GM12878 (cell line): ENCODE measurements around the gene TENT5A. TPM values are rescaled to one million over a fixed set of nuclear protein-coding genes. Genes with fewer than 3 reads are reported as not detected.

Experiments used
- ATAC-seq: fragments of 200-7000 bp; cut with Tn5 transposase; 3 replicates; pipeline ENCODE4 v1.9.1; 2020; ENCODE audit warnings: mild to moderate bottlenecking, moderate library complexity
- BruUV-seq: library from RNA; stranded (reverse); fragments of 400-500 nt; replicated peaks from 2 replicates; lab custom pipeline; 2021; lab: Mats Ljungman, UMichigan
- CTCF ChIA-PET: fragments of 300-600 bp; sonication (Branson Sonifier 250); formaldehyde crosslinking; extraction: SDS; loops from one replicate; lab custom pipeline; 2021; ENCODE audit warnings: inconsistent platforms; lab: Yijun Ruan, JAX
- POLR2A ChIA-PET: fragments of 350-600 bp; formaldehyde crosslinking; extraction: SDS; loops from one replicate; lab custom pipeline; 2021; ENCODE audit warnings: inconsistent platforms; lab: Charles Lee
- RAD21 ChIA-PET: fragments of 300-600 bp; sonication (Branson Sonifier 250); formaldehyde crosslinking; loops from one replicate; lab custom pipeline; 2023; ENCODE audit warnings: antibody characterized with exemption; ENCODE audit not compliant: unreplicated experiment; lab: Charles Lee
- SMC1A ChIA-PET: fragments of 300-600 bp; sonication (Branson Sonifier 250); formaldehyde crosslinking; loops from one replicate; lab custom pipeline; 2023; ENCODE audit not compliant: unreplicated experiment, uncharacterized antibody; lab: Charles Lee
- DNase-seq: peaks from one replicate; pipeline ENCODE4 v3.0.0-alpha.2; 2011; ENCODE audit warnings: low read depth, low spot score
- FAIRE-seq: peaks from 3 replicates; lab custom pipeline; 2011; peaks lifted over from hg19 to GRCh38; lab: Jason Lieb, UNC
- H2AFZ ChIP-seq: 2 replicates; pipeline ENCODE4 v1.6.0; 2011; ENCODE audit warnings: low read depth, low read length, control low read depth; ENCODE audit not compliant: control insufficient read depth
- H3K27ac ChIP-seq: 2 replicates; pipeline ENCODE4 v1.5.1; 2011; ENCODE audit warnings: control low read depth; ENCODE audit not compliant: control insufficient read depth, insufficient read depth
- H3K27me3 ChIP-seq, 2 experiments: replicated peaks in 1 of 2; 2 replicates each; pipeline versions ENCODE4 v1.6.0 to v1.6.1; 2011; ENCODE audit warnings: low read length in 1 of 2; ENCODE audit not compliant: control insufficient read depth in 2 of 2, insufficient read depth in 2 of 2
- H3K36me3 ChIP-seq, 2 experiments: 2 replicates each; pipeline ENCODE4 v1.5.1; 2011; ENCODE audit warnings: low read length in 1 of 2; ENCODE audit not compliant: control insufficient read depth in 2 of 2, insufficient read depth in 2 of 2
- H3K4me1 ChIP-seq: 2 replicates; pipeline ENCODE4 v1.6.1; 2011; ENCODE audit warnings: mild to moderate bottlenecking, low read length, moderate library complexity, mixed read lengths; ENCODE audit not compliant: control insufficient read depth, insufficient read depth
- H3K4me2 ChIP-seq: 2 replicates; pipeline ENCODE4 v1.6.0; 2011; ENCODE audit warnings: control low read depth; ENCODE audit not compliant: control insufficient read depth, insufficient read depth
- H3K4me3 ChIP-seq: fragments of 200-600 bp; sonication (generic); 2 replicates; pipeline ENCODE4 v1.5.1; 2016
- H3K79me2 ChIP-seq: 2 replicates; pipeline ENCODE4 v1.6.0; 2011; ENCODE audit warnings: low read length; ENCODE audit not compliant: control insufficient read depth, insufficient read depth
- H3K9ac ChIP-seq: 2 replicates; pipeline ENCODE4 v1.8.0; 2011; ENCODE audit warnings: low read length, control low read depth, mixed read lengths; ENCODE audit not compliant: control insufficient read depth, insufficient read depth
- H3K9me3 ChIP-seq: replicated peaks from 3 replicates; pipeline ENCODE4 v1.5.1; 2011; ENCODE audit warnings: mild to moderate bottlenecking, low read length; ENCODE audit not compliant: control insufficient read depth, insufficient read depth
- H4K20me1 ChIP-seq: 2 replicates; pipeline ENCODE4 v1.6.0; 2011; ENCODE audit not compliant: control insufficient read depth, insufficient read depth
- ATF7 ChIP-seq: fragments of 450-650 bp; IDR thresholded peaks from 2 replicates; pipeline ENCODE4 v1.6.1; 2016; ENCODE audit warnings: low read depth, mild to moderate bottlenecking
- CREB1 ChIP-seq: IDR thresholded peaks from 2 replicates; pipeline ENCODE4 v1.6.1; 2012; ENCODE audit warnings: low read depth, mild to moderate bottlenecking, inconsistent platforms
- ESRRA ChIP-seq: IDR thresholded peaks from 2 replicates; pipeline ENCODE4 v1.6.1; 2012; ENCODE audit warnings: mild to moderate bottlenecking, low read length, improper control_type of control experiment
- ETV6 ChIP-seq, 2 experiments: fragments of 450-650 bp in 1 of 2; IDR thresholded peaks in 1 of 2; conservative IDR thresholded peaks in 1 of 2; 2 replicates each; pipeline ENCODE4 v1.6.1; 2014; ENCODE audit warnings: antibody characterized with exemption in 1 of 2, borderline replicate concordance in 1 of 2, low read depth in 1 of 2, mild to moderate bottlenecking in 1 of 2, moderate library complexity in 1 of 2
- GATAD2B ChIP-seq: fragments of 450-650 bp; conservative IDR thresholded peaks from 2 replicates; pipeline ENCODE4 v1.6.1; 2017; ENCODE audit warnings: low read depth, mild to moderate bottlenecking, moderate library complexity
- MEF2A ChIP-seq: IDR thresholded peaks from 2 replicates; pipeline ENCODE4 v1.6.1; 2011; ENCODE audit warnings: low read depth, mild to moderate bottlenecking, low read length, moderate library complexity; ENCODE audit not compliant: insufficient read depth
- MYC ChIP-seq: IDR thresholded peaks from 2 replicates; pipeline ENCODE4 v1.6.1; 2011; ENCODE audit warnings: mild to moderate bottlenecking, low read length, moderate library complexity, inconsistent platforms; ENCODE audit not compliant: insufficient read depth, insufficient replicate concordance, insufficient read length, severe bottlenecking
- RAD21 ChIP-seq: IDR thresholded peaks from 2 replicates; pipeline ENCODE4 v1.6.1; 2011; ENCODE audit warnings: mild to moderate bottlenecking, low read depth, low read length, moderate library complexity; ENCODE audit not compliant: insufficient read depth
- ZNF207 ChIP-seq: fragments of 450-650 bp; IDR thresholded peaks from 2 replicates; pipeline ENCODE4 v1.6.1; 2014; ENCODE audit warnings: antibody characterized with exemption, mild to moderate bottlenecking, borderline replicate concordance
- WGBS: methylation state at CpG from one replicate; pipeline ENCODE4 v1.1.6; 2016; ENCODE audit warnings: low lambda C conversion rate; ENCODE audit not compliant: insufficient replicate concordance, insufficient coverage; ENCODE audit errors: missing lambda C conversion rate; 5-methylcytosine and 5-hydroxymethylcytosine counted together
- in situ Hi-C: fragments of 300-500 bp; cut with MboI; formaldehyde crosslinking; loops from 9 replicates; pipeline ENCODE4 v1.14.3; 2018; ENCODE audit warnings: mixed read lengths
- intact Hi-C: fragments of 100-400 bp; cut with micrococcal nuclease; formaldehyde crosslinking; loops from one replicate; pipeline ENCODE4 v1.14.2; 2022; ENCODE audit not compliant: unreplicated experiment
- polyA plus RNA-seq, 11 experiments: library from polyadenylated mRNA; depleted of rRNA in 4 of 11; unstranded in 6 of 11; stranded (reverse) in 5 of 11; fragments of >200 nt; fragmentation: Nextera tagmentation in 4 of 11; fragmentation: Illumina TruSeq in 1 of 11; extraction: Ambion mirVana in 4 of 11; extraction: Trizol in 1 of 11; gene quantifications; 1 replicate in 1 of 11; 2 replicates in 10 of 11; pipeline versions ENCODE4 v1.2.1 to v1.2.3, GENCODE V29; 2011 to 2016; ENCODE audit warnings: inconsistent platforms in 2 of 11, missing spikeins in 2 of 11, low read depth in 1 of 11
- total RNA-seq, 4 experiments: library from RNA; depleted of rRNA in 3 of 4; stranded (reverse); fragments of >200 nt in 3 of 4; fragmentation: Illumina TruSeq in 1 of 4; extraction: Trizol in 1 of 4; gene quantifications; 2 replicates each; pipeline versions ENCODE4 v1.2.1 to v1.2.3, GENCODE V29; 2013 to 2021
- TF ChIP-seq, protein P1 (sequence below): IDR thresholded peaks from 2 replicates; pipeline ENCODE4 v1.6.1; 2012; ENCODE audit warnings: improper control_type of control experiment, low read depth, low read length; ENCODE audit not compliant: insufficient replicate concordance
- TF ChIP-seq, protein P2 (sequence below): IDR thresholded peaks from 2 replicates; pipeline ENCODE4 v1.6.1; 2011; ENCODE audit warnings: low read depth, mild to moderate bottlenecking, low read length, moderate library complexity, borderline replicate concordance; ENCODE audit errors: extremely low read depth
- TF ChIP-seq, protein P3 (sequence below): fragments of 450-650 bp; IDR thresholded peaks from 2 replicates; pipeline ENCODE4 v1.6.1; 2017; ENCODE audit warnings: borderline replicate concordance
- TF ChIP-seq, protein P4 (sequence below): fragments of 450-650 bp; IDR thresholded peaks from 2 replicates; pipeline ENCODE4 v1.6.1; 2017; ENCODE audit warnings: low read depth, mild to moderate bottlenecking, moderate library complexity

TENT5A gene
- total and polyA plus RNA-seq, 10 of the 15 experiments (the other 5 are each of a cell fraction or from before 2014, with no cell fraction given): 0.25 to 9.6 (median 0.48) TPM

DNA sequence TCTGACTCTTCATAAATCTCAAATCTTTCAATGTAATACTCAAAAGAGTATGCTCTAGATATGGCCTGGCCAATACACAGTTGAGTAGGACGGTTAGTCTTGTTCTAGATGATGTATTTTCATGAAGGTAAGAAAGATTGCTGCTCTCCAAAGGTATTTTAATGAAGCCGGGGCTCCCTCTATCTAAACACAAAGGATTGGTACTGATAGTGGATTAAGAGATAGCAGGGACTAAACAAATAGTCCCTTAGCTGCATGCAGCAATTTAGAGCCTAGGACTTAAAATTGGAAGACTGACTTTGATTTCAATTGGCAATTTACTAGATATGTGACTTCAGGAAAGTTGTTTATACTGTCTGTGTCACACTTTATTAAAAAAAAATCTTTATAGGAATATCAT is 31.4 kb upstream of the TENT5A start:
- TF ChIP-seq, protein P1, sequence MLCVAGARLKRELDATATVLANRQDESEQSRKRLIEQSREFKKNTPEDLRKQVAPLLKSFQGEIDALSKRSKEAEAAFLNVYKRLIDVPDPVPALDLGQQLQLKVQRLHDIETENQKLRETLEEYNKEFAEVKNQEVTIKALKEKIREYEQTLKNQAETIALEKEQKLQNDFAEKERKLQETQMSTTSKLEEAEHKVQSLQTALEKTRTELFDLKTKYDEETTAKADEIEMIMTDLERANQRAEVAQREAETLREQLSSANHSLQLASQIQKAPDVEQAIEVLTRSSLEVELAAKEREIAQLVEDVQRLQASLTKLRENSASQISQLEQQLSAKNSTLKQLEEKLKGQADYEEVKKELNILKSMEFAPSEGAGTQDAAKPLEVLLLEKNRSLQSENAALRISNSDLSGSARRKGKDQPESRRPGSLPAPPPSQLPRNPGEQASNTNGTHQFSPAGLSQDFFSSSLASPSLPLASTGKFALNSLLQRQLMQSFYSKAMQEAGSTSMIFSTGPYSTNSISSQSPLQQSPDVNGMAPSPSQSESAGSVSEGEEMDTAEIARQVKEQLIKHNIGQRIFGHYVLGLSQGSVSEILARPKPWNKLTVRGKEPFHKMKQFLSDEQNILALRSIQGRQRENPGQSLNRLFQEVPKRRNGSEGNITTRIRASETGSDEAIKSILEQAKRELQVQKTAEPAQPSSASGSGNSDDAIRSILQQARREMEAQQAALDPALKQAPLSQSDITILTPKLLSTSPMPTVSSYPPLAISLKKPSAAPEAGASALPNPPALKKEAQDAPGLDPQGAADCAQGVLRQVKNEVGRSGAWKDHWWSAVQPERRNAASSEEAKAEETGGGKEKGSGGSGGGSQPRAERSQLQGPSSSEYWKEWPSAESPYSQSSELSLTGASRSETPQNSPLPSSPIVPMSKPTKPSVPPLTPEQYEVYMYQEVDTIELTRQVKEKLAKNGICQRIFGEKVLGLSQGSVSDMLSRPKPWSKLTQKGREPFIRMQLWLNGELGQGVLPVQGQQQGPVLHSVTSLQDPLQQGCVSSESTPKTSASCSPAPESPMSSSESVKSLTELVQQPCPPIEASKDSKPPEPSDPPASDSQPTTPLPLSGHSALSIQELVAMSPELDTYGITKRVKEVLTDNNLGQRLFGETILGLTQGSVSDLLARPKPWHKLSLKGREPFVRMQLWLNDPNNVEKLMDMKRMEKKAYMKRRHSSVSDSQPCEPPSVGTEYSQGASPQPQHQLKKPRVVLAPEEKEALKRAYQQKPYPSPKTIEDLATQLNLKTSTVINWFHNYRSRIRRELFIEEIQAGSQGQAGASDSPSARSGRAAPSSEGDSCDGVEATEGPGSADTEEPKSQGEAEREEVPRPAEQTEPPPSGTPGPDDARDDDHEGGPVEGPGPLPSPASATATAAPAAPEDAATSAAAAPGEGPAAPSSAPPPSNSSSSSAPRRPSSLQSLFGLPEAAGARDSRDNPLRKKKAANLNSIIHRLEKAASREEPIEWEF: no peak
- TF ChIP-seq, protein P2, sequence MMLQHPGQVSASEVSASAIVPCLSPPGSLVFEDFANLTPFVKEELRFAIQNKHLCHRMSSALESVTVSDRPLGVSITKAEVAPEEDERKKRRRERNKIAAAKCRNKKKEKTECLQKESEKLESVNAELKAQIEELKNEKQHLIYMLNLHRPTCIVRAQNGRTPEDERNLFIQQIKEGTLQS: no peak
- TF ChIP-seq ETV6 (conservative IDR thresholded peaks at IDR 0.05 in 1 of 2, IDR thresholded peaks at IDR 0.05 in 1 of 2; ENCODE audit: borderline replicate concordance in 1 of 2, low read depth in 1 of 2): no peak
- TF ChIP-seq RAD21: no peak
- no peak for TF ChIP-seq ESRRA
- no peak for TF ChIP-seq ZNF207
- TF ChIP-seq, protein P3, sequence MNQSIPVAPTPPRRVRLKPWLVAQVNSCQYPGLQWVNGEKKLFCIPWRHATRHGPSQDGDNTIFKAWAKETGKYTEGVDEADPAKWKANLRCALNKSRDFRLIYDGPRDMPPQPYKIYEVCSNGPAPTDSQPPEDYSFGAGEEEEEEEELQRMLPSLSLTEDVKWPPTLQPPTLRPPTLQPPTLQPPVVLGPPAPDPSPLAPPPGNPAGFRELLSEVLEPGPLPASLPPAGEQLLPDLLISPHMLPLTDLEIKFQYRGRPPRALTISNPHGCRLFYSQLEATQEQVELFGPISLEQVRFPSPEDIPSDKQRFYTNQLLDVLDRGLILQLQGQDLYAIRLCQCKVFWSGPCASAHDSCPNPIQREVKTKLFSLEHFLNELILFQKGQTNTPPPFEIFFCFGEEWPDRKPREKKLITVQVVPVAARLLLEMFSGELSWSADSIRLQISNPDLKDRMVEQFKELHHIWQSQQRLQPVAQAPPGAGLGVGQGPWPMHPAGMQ: no peak
- no peak for TF ChIP-seq MYC
- TF ChIP-seq ATF7: no peak
- TF ChIP-seq, protein P4, sequence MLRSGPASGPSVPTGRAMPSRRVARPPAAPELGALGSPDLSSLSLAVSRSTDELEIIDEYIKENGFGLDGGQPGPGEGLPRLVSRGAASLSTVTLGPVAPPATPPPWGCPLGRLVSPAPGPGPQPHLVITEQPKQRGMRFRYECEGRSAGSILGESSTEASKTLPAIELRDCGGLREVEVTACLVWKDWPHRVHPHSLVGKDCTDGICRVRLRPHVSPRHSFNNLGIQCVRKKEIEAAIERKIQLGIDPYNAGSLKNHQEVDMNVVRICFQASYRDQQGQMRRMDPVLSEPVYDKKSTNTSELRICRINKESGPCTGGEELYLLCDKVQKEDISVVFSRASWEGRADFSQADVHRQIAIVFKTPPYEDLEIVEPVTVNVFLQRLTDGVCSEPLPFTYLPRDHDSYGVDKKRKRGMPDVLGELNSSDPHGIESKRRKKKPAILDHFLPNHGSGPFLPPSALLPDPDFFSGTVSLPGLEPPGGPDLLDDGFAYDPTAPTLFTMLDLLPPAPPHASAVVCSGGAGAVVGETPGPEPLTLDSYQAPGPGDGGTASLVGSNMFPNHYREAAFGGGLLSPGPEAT: no peak
- TF ChIP-seq CREB1: no peak
- no peak for TF ChIP-seq MEF2A
- no peak for TF ChIP-seq GATAD2B
- 3% methylated on average over 2 of the region's 2 CpGs for WGBS
- H3K9ac ChIP-seq: no peak overlapping the region
- no peak overlapping the region for H3K4me3 ChIP-seq
- H3K9me3 ChIP-seq: no peaks in the 10 kb centered on the region; the same call in 2 of the 3 replicates
- ChIA-PET POLR2A (interaction anchor here (1.5 kb wide), 1 partner anchor 17 kb away, joined by 3 read pairs; no protein-coding TSS in a partner anchor), SMC1A (interaction anchor here (1.5 to 1.8 kb wide), 2 partner anchors 28 to 37 kb away, joined by 3 to 4 read pairs; no protein-coding TSS in a partner anchor), RAD21 (no interaction called here), CTCF (interaction anchor here (1.1 kb wide), 1 partner anchor 256 kb away, joined by 3 read pairs; no protein-coding TSS in a partner anchor)
- H3K36me3 ChIP-seq: no peaks in the 10 kb centered on the region
- in situ Hi-C loops (no loop called here), intact Hi-C loops (no loop called here)
- ATAC-seq (no peak), DNase-seq (no peak), FAIRE-seq (no peak)
- H3K27ac ChIP-seq: no peak overlapping the region
- H3K79me2 ChIP-seq: no peaks in the 10 kb centered on the region
- no TSS peak for BruUV-seq
- no peaks in the 10 kb centered on the region for H3K4me1 ChIP-seq
- H2AFZ ChIP-seq: no peak overlapping the region
- H3K4me2 ChIP-seq: no peak overlapping the region
- no peaks in the 10 kb centered on the region for H4K20me1 ChIP-seq
- H3K27me3 ChIP-seq: no peaks in the 10 kb centered on the region
